H9 (cell line): Measurements from ENCODE around the gene RGS5. TPM values are rescaled to one million over a fixed set of nuclear protein-coding genes. Genes with fewer than 3 reads are reported as not detected.

Experiments
- DNase-seq: peaks from one replicate; pipeline ENCODE4 v3.0.0-alpha.2; 2017
- H2AFZ ChIP-seq: one replicate; pipeline ENCODE4 v1.6.1; 2013; ENCODE audit warnings: mild to moderate bottlenecking, low read length, control low read depth, moderate library complexity
- H2AK5ac ChIP-seq: 2 replicates; pipeline ENCODE4 v1.6.1; 2013; ENCODE audit warnings: low read length, control low read depth, mixed read lengths; ENCODE audit not compliant: insufficient read length
- H2BK120ac ChIP-seq: one replicate; pipeline ENCODE4 v1.6.1; 2013; ENCODE audit warnings: low read depth, mild to moderate bottlenecking, low read length, control low read depth, inconsistent platforms; ENCODE audit not compliant: poor library complexity, severe bottlenecking
- H2BK12ac ChIP-seq: 2 replicates; pipeline ENCODE4 v1.6.1; 2013; ENCODE audit warnings: low read length, control low read depth, mixed read lengths, low read depth; ENCODE audit not compliant: insufficient read length
- H2BK15ac ChIP-seq: 2 replicates; pipeline ENCODE4 v1.6.1; 2013; ENCODE audit warnings: low read depth, low read length, control low read depth
- H2BK20ac ChIP-seq: one replicate; pipeline ENCODE4 v1.6.1; 2013; ENCODE audit warnings: low read depth, mild to moderate bottlenecking, low read length, control low read depth, inconsistent platforms; ENCODE audit not compliant: poor library complexity, severe bottlenecking
- H2BK5ac ChIP-seq: 2 replicates; pipeline ENCODE4 v1.6.1; 2013; ENCODE audit warnings: low read length, control low read depth, mixed read lengths; ENCODE audit not compliant: insufficient read length
- H3K14ac ChIP-seq: 2 replicates; pipeline ENCODE4 v1.6.1; 2013; ENCODE audit warnings: low read length, control low read depth; ENCODE audit not compliant: insufficient read depth
- H3K18ac ChIP-seq: 2 replicates; pipeline ENCODE4 v1.6.1; 2013; ENCODE audit warnings: low read depth, mild to moderate bottlenecking, mixed read lengths, low read length, control low read depth; ENCODE audit not compliant: insufficient read length
- H3K23ac ChIP-seq: 2 replicates; pipeline ENCODE4 v1.6.1; 2013; ENCODE audit warnings: low read length, control low read depth, mixed read lengths, low read depth; ENCODE audit not compliant: insufficient read length
- H3K23me2 ChIP-seq: 2 replicates; pipeline ENCODE4 v1.6.1; 2013; ENCODE audit warnings: low read depth, mild to moderate bottlenecking, mixed read lengths, low read length, control low read depth; ENCODE audit not compliant: insufficient read length, poor library complexity, severe bottlenecking
- H3K27ac ChIP-seq: 2 replicates; pipeline ENCODE4 v1.5.1; 2013; ENCODE audit warnings: low read length, control low read depth, mixed read lengths, low read depth; ENCODE audit not compliant: insufficient read length
- H3K27me3 ChIP-seq: 2 replicates; pipeline ENCODE4 v1.6.1; 2013; ENCODE audit warnings: low read length, control low read depth, inconsistent platforms; ENCODE audit not compliant: insufficient read depth
- H3K4ac ChIP-seq: 2 replicates; pipeline ENCODE4 v1.6.1; 2013; ENCODE audit warnings: low read depth, mild to moderate bottlenecking, control low read depth, inconsistent platforms, low read length, moderate library complexity
- H3K4me1 ChIP-seq: 2 replicates; pipeline ENCODE4 v1.6.1; 2013; ENCODE audit warnings: low read length, control low read depth, inconsistent platforms; ENCODE audit not compliant: insufficient read depth
- H3K4me2 ChIP-seq: 2 replicates; pipeline ENCODE4 v1.6.1; 2013; ENCODE audit warnings: low read length, control low read depth, mixed read lengths; ENCODE audit not compliant: insufficient read length, insufficient read depth
- H3K56ac ChIP-seq: 2 replicates; pipeline ENCODE4 v1.6.1; 2013; ENCODE audit warnings: low read depth, mild to moderate bottlenecking, mixed read lengths, low read length, control low read depth; ENCODE audit not compliant: insufficient read length
- H3K79me1 ChIP-seq: 2 replicates; pipeline ENCODE4 v1.6.1; 2013; ENCODE audit warnings: low read depth, mild to moderate bottlenecking, moderate library complexity, low read length, control low read depth, inconsistent platforms; ENCODE audit not compliant: insufficient read depth, poor library complexity, severe bottlenecking
- H3K79me2 ChIP-seq: 2 replicates; pipeline ENCODE4 v1.6.1; 2013; ENCODE audit warnings: low read length, control low read depth, inconsistent platforms; ENCODE audit not compliant: insufficient read depth
- H3K9ac ChIP-seq: 2 replicates; pipeline ENCODE4 v1.6.1; 2013; ENCODE audit warnings: low read length, control low read depth, mixed read lengths; ENCODE audit not compliant: insufficient read length; ENCODE audit errors: extremely low read depth
- H3K9me3 ChIP-seq: one replicate; pipeline ENCODE4 v1.6.1; 2013; ENCODE audit warnings: low read depth, low read length, inconsistent platforms; ENCODE audit not compliant: control insufficient read depth
- H3T11ph ChIP-seq: one replicate; pipeline ENCODE4 v1.6.1; 2013; ENCODE audit warnings: mild to moderate bottlenecking, low read length, control low read depth, inconsistent platforms
- H4K20me1 ChIP-seq: one replicate; pipeline ENCODE4 v1.6.1; 2013; ENCODE audit not compliant: control insufficient read depth, insufficient read length, insufficient read depth
- H4K5ac ChIP-seq: 2 replicates; pipeline ENCODE4 v1.6.1; 2013; ENCODE audit warnings: low read depth, mild to moderate bottlenecking, mixed read lengths, low read length, control low read depth; ENCODE audit not compliant: insufficient read length
- H4K8ac ChIP-seq: replicated peaks from 2 replicates; pipeline ENCODE4 v1.6.1; 2013; ENCODE audit warnings: low read length, control low read depth, mixed read lengths, low read depth; ENCODE audit not compliant: insufficient read length
- H4K91ac ChIP-seq: 2 replicates; pipeline ENCODE4 v1.6.1; 2013; ENCODE audit warnings: low read depth, mild to moderate bottlenecking, moderate library complexity, mixed read lengths, low read length, control low read depth; ENCODE audit not compliant: insufficient read length
- H3K27ac Mint-ChIP-seq, 3 experiments: 2 replicates in 2 of 3; 3 replicates in 1 of 3; pipeline ENCODE4 v1.8.0; 2020 to 2021; ENCODE audit warnings: mixed read lengths in 3 of 3, mild to moderate bottlenecking in 1 of 3, moderate library complexity in 1 of 3
- H3K27me3 Mint-ChIP-seq: 2 replicates; pipeline ENCODE4 v1.8.0; 2021; ENCODE audit warnings: low read depth, mild to moderate bottlenecking, moderate library complexity, mixed read lengths
- H3K36me3 Mint-ChIP-seq, 3 experiments: 2 replicates in 2 of 3; 3 replicates in 1 of 3; pipeline ENCODE4 v1.8.0; 2020 to 2021; ENCODE audit warnings: low read depth in 3 of 3, mixed read lengths in 3 of 3; ENCODE audit not compliant: insufficient read depth in 1 of 3
- H3K4me1 Mint-ChIP-seq, 2 experiments: 2 replicates each; pipeline ENCODE4 v1.8.0; 2020; ENCODE audit warnings: mixed read lengths in 2 of 2
- H3K4me3 Mint-ChIP-seq, 2 experiments: 2 replicates in 1 of 2; 3 replicates in 1 of 2; pipeline ENCODE4 v1.8.0; 2020 to 2021; ENCODE audit warnings: mild to moderate bottlenecking in 2 of 2, mixed read lengths in 2 of 2, moderate library complexity in 1 of 2
- H3K9me3 Mint-ChIP-seq, 2 experiments: 2 replicates in 1 of 2; 3 replicates in 1 of 2; pipeline ENCODE4 v1.8.0; 2020; ENCODE audit warnings: mild to moderate bottlenecking in 2 of 2, mixed read lengths in 2 of 2, moderate library complexity in 1 of 2
- WGBS: extraction: QIAGEN DNeasy Blood & Tissue Kit; methylation state at CpG from one replicate; pipeline ENCODE4 v1.1.7; 2013; ENCODE audit warnings: missing lambda C conversion rate, low lambda C conversion rate, mixed read lengths; ENCODE audit not compliant: insufficient read length; ENCODE audit errors: extremely low coverage; 5-methylcytosine and 5-hydroxymethylcytosine counted together
- total RNA-seq: library from RNA; stranded (reverse); gene quantifications from 2 replicates; pipeline ENCODE4 v1.2.1, GENCODE V29; 2021
- TF ChIP-seq, protein P1 (sequence below): fragments of 200-600 bp; sonication (generic); conservative IDR thresholded peaks from 3 replicates; pipeline ENCODE4 v1.8.0; 2021; ENCODE audit warnings: antibody characterized with exemption, mild to moderate bottlenecking

Gene RGS5
- total RNA-seq, 1 experiment from 2014 or later, result 30.1 TPM

- Histone ChIP-seq H3K9me3 (no peaks in the 10 kb centered on the region), H4K5ac (no peak overlapping the region), H4K8ac (no peak overlapping the region), H2AFZ (no peak overlapping the region), H2BK20ac (no peak overlapping the region), H4K20me1 (no peaks in the 10 kb centered on the region), H3K14ac (no peak overlapping the region), H3T11ph (no peak overlapping the region), H3K23ac (no peak overlapping the region), H2AK5ac (no peak overlapping the region), H3K4me1 (no peaks in the 10 kb centered on the region), H3K9ac (no peak overlapping the region), H3K79me1 (no peaks in the 10 kb centered on the region), H3K4ac (no peak overlapping the region), H3K23me2 (no peaks in the 10 kb centered on the region), H3K27ac (no peak overlapping the region), H4K91ac (no peak overlapping the region), H2BK12ac (no peak overlapping the region), H3K18ac (no peak overlapping the region), H2BK15ac (no peak overlapping the region), H3K79me2 (no peaks in the 10 kb centered on the region), H2BK120ac (no peak overlapping the region), H3K4me2 (no peak overlapping the region), H3K27me3 (no peaks in the 10 kb centered on the region), H2BK5ac (no peak overlapping the region), H3K56ac (no peak overlapping the region)
- DNase-seq, result no peak
- H3K4me1 Mint-ChIP-seq, result no peaks in the 10 kb centered on the region
- H3K36me3 Mint-ChIP-seq, result peaks cover 3 to 6% (median 4%) of the 10 kb centered on the region in 3 experiments; a peak in 4 of 7 replicates
- WGBS, result no CpG with 5 or more reads among the region's 5 CpGs
- no peak overlapping the region for H3K4me3 Mint-ChIP-seq
- TF ChIP-seq, protein P1, sequence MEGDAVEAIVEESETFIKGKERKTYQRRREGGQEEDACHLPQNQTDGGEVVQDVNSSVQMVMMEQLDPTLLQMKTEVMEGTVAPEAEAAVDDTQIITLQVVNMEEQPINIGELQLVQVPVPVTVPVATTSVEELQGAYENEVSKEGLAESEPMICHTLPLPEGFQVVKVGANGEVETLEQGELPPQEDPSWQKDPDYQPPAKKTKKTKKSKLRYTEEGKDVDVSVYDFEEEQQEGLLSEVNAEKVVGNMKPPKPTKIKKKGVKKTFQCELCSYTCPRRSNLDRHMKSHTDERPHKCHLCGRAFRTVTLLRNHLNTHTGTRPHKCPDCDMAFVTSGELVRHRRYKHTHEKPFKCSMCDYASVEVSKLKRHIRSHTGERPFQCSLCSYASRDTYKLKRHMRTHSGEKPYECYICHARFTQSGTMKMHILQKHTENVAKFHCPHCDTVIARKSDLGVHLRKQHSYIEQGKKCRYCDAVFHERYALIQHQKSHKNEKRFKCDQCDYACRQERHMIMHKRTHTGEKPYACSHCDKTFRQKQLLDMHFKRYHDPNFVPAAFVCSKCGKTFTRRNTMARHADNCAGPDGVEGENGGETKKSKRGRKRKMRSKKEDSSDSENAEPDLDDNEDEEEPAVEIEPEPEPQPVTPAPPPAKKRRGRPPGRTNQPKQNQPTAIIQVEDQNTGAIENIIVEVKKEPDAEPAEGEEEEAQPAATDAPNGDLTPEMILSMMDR, result no peak
- H3K9me3 Mint-ChIP-seq, result peaks cover 6 to 13% of the 10 kb centered on the region in 2 experiments
- H3K27ac Mint-ChIP-seq, result no peak overlapping the region
- no peaks in the 10 kb centered on the region for H3K27me3 Mint-ChIP-seq
These were observed 95.1 kb downstream of the RGS5 start for GRCh38 chr1:163107655-163108054.
